Measurements from ENCODE around the gene LHPP.

Gene LHPP

DNA sequence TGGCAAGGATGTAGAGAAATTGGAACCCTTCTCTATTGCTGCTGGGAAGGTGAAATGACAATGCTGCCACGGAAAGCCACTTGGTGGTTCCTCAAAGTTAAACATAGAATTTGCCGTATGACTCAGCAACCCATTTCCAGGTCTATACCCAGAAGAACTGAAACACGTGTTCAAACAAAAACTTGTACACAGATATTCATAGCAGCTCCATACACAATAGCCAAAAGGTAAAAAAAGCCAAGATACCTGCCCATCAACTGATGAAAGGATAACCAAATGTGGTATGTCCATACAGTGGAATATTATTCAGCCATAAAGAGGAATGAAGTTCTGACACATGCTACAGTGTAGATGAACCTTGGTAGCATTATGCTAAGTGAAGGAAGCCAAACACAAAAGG lies 39.1 kb downstream of the LHPP start:
- DNase-seq = no peak

DNA sequence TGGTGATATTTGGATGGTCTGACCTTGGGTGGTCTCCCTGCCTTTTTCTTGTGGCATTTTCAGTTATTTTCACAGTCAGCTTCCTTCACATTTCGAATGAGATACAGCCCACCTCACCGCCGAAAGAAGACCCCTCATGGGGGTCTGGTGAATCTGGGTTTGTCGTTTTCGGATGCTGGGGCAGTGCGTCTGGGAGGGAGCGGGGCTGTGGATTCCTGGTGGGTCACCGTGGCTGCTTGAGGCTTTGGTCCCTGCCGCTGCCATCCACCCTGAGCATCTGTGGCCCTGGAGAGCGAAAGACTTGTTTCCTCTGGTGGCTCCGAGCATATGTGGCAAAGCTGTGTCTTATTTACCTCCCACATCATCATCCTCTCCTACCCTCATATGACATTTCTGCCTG lies 43.1 kb downstream of the LHPP start:
- no peak for DNase-seq

DNA sequence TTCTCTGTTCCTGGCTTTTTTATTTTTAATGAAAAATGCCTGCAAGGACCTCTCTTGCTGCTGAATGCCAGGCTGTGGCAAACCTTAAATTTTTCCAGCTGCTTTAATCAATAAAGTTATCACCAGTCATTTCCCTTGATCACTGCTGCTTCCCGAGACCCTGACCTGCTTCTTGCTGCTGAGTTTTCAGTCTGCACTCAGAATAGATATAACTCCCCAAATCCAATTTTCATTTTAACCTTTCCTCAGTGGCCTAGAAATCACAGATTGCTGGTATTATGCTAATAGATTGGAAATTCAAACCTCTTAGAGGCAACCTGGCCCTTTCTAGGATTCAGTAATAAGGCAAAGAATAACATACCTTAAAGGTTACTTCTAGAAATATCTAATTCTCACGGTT lies 43.7 kb downstream of the LHPP start:
- no peak for DNase-seq

DNA sequence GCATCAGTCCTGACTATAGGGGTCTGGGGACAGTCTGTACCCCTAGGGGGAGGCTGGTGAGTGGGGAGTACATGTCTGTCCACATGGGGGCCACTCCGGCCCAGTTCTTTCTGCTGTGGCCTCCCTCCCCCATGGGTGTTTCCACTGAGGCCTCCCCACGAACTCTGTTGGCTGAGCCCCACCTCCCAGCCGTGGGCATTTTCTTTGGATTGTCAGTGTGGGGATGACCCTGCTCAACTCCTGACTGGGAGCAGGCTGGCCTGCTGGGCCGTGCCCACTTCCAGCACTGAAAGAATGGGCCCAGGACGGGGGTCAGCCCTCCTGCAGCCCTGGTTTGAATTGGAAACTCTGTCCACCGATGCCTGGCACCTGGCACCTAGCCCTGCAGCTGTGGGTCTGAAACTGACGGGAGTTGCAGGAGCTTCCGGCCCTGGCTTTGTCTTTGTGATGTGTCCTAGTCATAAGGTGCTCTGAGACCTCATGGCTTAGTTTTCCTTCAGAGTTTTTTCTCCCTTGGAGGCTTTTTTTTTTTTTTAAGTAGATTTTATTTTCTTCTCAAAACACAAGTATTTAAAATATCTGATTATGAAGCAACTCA lies 46.5 kb downstream of the LHPP start:
- DNase-seq = no peak

DNA sequence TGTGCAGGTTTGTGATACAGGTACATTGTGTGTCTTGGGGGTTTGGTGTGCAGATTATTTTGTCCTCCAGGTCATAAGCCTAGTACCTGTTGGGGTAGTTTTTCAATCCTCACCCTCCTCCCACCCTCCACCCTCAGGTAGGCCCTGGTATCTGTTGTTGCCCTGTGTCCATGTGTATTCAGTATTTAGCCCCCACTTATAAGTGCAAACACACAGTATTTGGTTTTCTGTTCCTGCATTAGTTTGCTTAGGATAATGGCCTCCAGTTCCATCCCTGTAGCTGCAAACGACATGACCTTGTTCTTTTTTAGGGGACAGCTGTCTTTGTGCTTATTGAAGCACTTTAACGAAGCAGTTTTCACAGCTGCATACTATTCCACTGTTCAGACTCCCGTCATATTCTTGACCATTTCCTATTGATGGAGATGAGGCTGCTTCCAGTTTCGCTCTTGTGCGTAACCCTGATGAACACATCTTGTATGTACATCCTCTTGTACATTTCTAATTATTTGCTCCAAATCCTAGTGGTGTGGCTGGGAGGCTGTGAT lies 47.4 kb downstream of the LHPP start:
- no peak for DNase-seq

DNA sequence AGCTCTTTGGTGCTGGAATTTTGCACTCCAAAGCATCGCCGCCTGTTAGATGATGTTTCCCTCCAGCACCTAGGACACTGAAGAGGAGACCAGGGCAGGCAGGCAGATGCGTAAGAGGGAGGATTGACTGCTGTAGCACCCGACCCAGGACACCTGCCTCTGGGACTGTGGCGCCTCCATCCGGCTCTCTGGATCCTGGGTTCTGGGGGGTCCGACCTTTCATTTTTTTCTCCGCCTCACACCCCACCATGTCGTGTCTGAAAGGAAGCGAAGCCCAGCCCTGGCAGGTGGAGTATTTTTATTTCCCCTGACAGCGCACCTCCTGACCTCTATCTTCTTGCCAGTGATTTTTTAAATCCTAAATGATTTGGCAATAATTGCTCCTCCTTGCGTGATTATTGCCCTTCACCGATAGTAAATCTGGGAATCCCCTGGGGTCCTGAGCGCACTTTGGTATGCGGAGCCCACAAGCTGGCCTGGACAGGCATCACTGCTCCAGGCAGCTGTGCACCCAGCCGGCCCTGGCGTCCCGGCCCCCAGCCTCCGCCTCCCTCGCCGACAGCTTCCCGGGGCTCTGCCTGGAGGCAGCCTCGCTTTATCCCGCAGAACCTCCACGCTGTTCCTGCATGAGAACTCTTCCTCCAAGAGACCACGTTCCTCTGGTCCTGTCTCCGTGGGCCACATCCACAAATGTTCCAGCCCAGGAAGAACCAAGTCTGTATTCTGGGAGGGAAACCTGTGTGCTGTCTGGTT lies 48.4 kb downstream of the LHPP start:
- no peak for DNase-seq

DNA sequence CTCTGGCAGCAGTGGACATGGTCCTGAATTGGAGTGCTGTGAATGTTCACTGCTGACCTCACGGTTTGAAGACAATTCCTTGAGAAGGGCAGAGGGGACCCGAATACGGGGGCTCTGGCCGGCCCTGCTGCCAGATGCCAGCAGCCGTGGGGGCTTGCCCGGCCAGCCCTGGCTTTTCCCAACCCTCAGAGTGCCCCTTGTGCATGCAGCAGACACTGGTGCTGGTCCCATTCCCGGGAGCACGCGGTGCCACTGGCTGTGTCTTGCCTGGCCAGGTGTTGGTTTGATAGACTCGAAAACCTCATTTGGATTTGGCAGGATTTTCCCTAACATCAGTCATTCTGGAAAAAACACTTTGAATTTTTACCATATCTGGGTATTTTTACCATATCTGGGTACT lies 49.1 kb downstream of the LHPP start:
- DNase-seq = no peak

DNA sequence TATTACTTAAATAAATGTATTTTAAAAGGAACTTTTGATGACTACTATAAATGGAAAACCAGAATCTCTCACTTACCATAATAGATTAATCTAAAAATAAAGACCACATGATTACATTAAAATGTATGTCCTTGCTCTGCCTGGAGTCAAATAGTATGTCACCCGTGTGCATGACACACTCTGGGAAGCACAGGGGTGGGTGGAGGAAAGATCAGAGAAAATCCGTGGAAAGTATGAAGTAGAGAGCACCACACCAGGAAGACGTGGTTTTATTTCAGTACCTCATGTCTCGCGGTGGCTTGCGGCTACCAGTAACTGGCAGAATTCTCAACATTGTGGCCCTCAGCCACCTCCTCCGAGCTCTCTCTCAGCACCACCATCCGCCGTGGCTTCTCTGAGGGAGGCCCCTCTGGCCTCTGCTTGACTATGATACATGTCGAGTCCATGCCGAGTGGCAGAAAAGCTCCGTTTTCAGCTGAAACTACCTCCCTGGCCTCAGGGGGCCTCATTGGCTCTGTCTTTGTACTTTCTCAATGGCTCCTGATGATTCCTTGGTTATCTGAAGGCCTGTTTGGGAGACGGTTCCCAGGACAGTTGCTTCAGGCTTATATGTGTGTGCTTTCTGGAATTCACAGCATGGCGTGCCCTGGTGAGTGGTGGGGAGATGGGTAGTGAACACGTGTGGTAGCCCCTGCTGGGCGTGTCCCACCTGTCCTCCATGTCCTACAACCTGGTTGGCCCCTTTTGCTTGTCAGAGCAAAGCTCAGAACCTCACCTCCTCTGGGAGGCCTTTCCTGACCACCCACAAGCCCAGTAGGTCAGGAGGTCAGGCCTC lies 49.8 kb downstream of the LHPP start:
- DNase-seq = no peak

DNA sequence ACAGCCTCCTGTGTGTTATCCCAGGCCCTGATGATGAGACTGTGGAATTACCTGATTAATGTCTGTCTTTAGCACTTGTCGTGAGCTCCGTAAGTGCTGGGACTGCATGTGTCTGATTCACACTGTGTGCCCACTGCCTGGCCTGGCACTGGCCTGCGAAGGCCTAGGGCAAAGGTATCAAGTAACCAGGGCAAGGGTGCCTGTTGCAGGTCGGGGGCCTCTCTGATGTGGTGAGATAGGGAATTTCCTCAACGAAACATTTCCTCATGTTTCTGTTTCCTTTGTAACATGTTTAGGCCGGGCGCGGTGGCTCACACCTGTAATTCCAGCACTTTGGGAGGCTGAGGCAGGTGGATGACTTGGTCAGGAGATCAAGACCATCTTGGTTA lies 50.4 kb downstream of the LHPP start:
- DNase-seq = no peak

DNA sequence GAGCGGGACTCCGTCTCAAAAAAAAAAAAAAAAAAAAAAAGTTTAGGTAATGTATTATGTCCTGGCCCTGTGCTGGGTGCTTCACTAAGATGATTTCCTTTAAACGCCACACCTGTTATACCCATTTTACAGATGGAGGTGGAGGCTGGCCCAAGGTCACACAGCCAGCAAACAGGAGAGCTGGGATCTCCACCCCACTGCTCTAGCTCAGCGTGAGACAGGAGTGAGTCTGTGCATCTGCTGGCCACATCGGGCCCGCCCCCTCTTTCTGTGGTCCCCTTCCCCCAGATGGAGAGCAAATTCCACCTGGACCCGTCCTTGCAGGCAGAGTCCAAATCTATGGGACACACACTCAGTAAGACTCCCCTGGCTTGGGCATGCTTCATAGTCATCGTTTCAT lies 51.0 kb downstream of the LHPP start:
- no peak for DNase-seq

DNA sequence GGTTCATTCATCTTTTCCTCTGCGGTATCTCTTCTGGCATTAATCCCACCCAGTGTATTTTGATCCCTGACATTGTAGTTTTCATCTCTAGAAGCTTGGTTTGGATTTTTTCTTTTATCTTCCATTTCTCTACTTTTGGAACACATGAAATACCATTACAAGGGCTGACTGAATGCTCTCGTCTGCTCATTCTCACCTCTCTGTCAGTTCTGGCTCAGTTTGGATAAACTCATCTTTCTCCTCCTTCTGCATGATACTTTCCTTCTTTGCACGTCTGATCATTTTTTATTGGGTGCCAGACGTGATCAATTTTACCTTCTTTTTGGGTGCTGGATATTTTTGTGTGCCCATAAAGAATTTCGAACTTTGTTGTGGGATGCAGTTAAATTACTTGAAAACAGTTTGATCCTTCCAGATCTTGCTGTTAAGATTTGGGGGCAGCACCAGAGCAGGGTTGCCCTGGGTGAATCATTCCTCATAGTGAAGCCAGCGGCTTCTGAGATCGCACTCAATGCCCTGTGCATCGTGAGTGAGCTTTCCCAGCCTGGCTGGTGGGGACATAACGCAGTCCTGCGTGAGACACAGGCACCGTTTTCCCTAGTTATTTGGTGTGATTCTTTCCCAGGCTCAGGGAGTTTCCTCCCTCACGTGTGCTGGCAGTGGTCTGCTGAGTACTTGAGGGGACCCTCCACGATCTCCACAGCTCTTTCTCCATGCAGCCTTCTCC lies 53.8 kb downstream of the LHPP start:
- DNase-seq = no peak

DNA sequence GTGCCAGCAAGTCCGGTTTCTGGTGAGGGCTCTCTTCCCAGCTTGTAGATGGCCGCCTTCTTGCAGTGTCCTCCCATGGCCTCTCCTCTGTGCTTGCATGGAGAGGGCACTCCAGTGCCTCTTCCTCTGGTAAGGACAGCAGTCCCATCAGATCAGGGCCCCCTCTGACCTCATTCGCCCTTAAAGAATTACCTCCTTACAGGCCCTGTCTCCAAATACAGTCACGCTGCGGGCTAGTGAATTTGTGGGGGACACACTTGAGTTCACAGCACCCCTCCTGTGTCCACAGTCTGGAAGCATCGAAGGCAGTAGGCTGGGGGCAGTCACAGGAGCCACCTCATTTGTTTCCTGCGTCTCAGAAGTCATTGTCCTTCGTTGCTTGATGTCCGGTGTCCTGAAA lies 54.6 kb downstream of the LHPP start:
- DNase-seq = no peak

DNA sequence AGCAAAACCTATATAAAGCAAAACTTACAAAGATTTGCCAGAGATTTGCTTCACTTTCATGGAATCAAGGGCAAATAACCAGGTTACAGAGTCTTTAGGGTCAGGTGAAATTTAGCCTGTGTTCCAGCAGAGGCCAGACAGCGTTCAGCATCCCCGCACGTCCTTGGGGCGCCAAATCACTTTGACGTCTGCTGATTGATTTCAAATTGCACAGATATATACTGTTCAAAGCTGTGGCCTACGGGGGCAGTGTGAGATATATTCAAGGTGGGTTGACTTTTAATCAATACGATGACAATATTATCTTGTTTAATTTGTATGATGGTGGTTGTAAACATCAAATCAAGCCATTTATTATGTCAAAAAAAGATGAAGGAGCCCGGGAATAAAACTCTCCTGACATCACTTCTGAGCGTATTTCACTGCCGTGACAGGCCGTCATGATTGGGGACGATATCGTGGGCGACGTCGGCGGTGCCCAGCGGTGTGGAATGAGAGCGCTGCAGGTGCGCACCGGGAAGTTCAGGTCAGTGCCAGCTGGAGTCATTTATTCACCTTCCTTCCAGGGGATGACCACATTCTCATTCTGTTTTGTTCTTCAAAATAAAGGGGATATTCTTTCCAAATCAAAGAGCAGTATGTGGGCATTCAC lies 55.2 kb downstream of the LHPP start:
- no peak for DNase-seq

DNA sequence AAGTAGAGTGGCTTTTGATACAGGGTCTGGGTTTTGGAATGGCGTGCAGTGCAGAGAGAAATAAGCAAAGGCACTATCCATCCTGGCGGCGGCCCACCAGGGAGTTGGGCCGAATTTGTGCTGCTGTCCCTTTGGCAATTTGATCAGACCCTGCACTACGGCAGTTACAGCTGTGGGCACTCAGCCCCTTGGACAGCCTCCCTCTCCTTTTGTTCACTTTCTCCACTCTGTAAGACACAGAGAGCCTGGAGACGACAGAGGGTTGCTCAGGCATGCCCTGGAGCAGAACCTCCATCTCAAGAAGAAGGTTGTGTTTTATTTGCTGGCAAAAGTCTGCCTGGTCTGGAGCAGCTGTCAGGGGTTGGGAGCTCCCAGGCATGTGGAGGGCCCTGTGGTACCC lies 55.8 kb downstream of the LHPP start:
- DNase-seq = no peak

DNA sequence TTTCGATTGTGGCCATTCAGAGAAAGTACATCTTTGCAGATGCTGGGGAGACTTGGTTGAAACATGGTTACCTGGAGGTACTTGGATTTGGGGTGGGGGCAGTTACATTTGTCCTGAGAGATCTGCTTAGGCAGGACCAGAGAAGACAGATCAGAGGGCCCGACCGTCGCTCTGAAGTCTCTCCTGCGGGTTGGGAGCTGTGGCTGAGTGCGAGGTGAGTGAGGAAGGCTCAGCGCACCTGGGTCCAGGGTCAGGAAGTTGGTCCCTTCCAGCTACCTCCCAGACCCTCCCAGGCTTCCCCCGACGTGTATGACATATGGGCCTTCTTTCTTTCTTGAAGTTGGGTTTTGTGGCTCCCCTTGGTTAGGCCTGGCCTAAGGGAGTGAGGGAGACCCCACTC lies 56.3 kb downstream of the LHPP start:
- no peak for DNase-seq

DNA sequence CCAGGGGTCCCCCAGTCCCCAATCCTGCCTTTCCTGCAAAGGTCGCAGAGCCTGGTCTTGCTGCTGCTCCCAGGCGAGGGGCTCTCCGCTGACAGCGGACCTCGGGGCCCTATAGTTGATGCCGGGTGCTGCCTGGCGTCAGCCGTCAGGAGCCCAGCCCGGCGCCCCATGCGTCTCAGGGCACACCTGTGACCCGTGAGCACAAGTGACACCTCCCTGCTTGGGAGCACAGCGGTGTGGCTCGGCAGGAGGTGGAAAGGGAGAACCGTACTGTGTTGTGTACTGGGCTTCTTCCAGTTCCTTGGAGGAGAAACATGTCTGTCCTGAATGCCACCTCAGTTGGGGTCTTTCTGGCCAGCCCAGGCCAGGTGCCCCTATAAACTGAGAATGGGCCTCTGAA lies 56.7 kb downstream of the LHPP start:
- DNase-seq = no peak

DNA sequence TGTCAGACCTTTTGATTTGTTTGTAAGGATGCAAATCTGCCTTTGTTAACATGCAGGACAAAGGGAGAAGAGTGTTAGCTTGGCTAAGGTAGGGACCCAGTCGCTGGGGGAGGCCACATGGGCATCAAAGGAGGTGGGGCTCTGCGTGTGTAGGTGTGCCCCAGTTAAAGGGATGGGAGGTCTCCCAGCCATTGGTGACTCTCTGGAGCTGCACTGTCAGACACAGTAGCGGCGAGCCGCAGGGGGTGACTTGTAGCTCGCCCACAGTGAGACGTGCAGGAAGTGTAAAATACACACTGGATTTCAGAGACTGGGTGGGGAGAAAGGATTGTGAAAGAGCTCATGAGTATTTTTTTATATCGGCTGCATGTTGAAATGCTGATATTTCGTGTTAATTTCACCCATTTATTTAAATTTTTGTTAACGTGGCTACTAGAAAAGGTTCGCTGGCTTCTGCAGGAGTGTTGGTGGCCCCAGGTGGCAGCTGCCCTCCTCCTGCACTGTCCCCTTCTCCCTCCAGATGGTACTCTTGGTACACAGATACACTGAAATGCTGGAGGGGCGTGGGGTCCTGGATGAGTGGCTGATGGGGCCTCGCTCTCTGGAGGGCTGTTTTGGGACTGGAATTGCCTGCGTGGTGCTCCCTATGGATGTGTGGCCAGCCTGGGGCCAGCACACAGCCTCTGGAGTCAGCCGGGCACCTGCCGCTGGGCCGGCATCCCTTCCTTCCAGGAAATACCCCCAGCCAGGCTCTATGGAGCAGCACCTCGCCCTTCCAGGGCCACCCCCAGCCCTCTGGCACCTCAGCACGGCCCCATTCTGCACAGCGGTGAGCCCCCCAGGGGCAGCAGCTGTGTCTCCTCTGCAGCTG lies 59.2 kb downstream of the LHPP start:
- no peak for DNase-seq

DNA sequence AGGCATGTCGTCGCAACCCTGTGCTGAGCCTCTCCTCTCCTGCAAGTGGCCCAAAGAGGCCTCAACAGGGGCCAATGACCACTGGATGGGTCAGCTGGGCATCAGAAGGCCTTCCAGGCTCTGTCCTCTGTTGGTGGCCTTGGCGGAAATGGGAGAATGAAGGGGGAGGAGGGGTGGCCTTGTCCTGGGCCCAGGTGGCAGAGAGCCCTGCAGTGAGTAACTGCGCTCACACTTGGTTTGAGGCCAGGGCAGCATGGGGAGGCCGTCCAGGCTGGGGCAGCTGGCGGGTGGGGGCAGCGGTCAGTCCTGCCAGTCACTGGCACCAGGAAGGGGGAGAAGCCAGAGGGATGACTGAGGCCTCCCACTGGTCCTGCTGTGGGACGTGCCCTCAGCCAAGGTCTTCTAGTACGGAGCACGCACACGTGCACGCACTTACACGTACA lies 59.8 kb downstream of the LHPP start:
- DNase-seq = no peak

DNA sequence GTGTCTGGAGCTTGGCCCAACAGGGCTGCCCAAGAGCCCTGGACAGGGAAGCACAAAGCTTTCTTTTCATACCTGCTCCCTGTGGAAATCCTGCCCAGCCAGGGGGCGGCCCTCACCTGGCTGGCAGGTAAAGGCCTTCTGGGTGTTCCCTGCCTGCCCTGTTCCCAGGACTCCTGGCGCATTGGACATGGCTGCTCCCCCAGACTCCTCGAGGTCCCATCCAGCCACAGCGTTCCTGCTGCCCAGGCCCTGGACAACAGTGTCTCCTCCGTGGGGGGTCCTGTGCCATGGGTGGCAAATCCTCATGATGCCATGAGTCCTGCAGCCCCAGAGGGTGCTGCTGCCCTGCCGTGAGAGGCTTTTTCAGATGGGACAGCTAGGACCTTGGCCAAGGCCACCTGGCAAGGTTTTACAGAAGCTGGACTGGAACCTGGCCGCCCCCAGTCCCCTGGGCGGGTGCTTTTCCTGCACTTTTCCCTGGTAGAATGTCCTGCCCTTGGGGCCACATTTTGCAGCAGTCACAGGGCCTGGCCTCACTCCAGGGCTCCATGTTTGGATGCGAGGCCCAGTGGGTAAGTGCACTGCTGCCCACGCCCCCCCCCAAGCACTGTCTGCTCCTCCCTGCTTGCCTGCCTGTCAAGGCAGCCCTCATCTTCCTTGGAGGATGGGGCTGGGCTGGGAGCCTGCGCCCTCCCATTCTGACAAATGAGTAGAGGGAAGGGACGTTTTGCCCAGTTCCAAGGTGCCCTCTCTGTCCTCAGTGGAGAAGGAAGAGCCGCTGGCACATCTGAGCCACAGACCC lies 60.7 kb downstream of the LHPP start:
- no peak for DNase-seq
